HG03108 (cell line): ENCODE data around the gene HOXD13.

Experiments
- ATAC-seq: cut with Tn5 transposase; IDR thresholded peaks from one replicate; pipeline ENCODE4 v1.9.1; 2021; ENCODE audit warnings: moderate library complexity; ENCODE audit not compliant: unreplicated experiment

Gene HOXD13

GRCh38 chr2:176092270-176093144, at the start of gene HOXD13:
TSS of gene HOXD13 (plus strand) at chr2:176092721. CDS start at chr2:176092891, 170 bp downstream.
- no peak for ATAC-seq

GRCh38 chr2:176056406-176056805, 36.1 kb upstream of the HOXD13 start:
- ATAC-seq, result no peak

- no peak for ATAC-seq
These were observed 28.6 kb upstream of the HOXD13 start for GRCh38 chr2:176063958-176064357.

- no peak for ATAC-seq
These were observed 25.6 kb upstream of the HOXD13 start for GRCh38 chr2:176066645-176067588.

GRCh38 chr2:176067589-176068418, 24.7 kb upstream of the HOXD13 start:
- ATAC-seq, result no peak

- no peak for ATAC-seq
These were observed 24.1 kb upstream of the HOXD13 start for GRCh38 chr2:176068419-176068832.

- no peak for ATAC-seq
These were observed 20.9 kb upstream of the HOXD13 start for GRCh38 chr2:176071330-176072291.

GRCh38 chr2:176072292-176072669, 20.2 kb upstream of the HOXD13 start:
- no peak for ATAC-seq

- ATAC-seq, result no peak
These were observed 19.3 kb upstream of the HOXD13 start for GRCh38 chr2:176072951-176073904.

GRCh38 chr2:176074919-176075425, 17.5 kb upstream of the HOXD13 start:
- no peak for ATAC-seq

GRCh38 chr2:176075481-176075880, 17.0 kb upstream of the HOXD13 start:
- no peak for ATAC-seq

GRCh38 chr2:176076063-176076462, 16.5 kb upstream of the HOXD13 start:
- no peak for ATAC-seq

GRCh38 chr2:176076796-176077195, 15.7 kb upstream of the HOXD13 start:
- no peak for ATAC-seq

GRCh38 chr2:176078541-176079284, 13.8 kb upstream of the HOXD13 start:
- no peak for ATAC-seq

- ATAC-seq, result no peak
These were observed 13.2 kb upstream of the HOXD13 start for GRCh38 chr2:176079285-176079830.

GRCh38 chr2:176079831-176080539, 12.5 kb upstream of the HOXD13 start:
- no peak for ATAC-seq
